ENCODE results near the gene KCNJ5. TPM values are rescaled to one million over a fixed set of nuclear protein-coding genes. Genes with fewer than 3 reads are reported as not detected.
A peak's percentile ranks its signal among the peaks of the same experiment; 100 is the strongest.

KCNJ5 gene
- total RNA-seq, 2 donors from 2014 or later = 3.5 to 6.9 TPM

DNA sequence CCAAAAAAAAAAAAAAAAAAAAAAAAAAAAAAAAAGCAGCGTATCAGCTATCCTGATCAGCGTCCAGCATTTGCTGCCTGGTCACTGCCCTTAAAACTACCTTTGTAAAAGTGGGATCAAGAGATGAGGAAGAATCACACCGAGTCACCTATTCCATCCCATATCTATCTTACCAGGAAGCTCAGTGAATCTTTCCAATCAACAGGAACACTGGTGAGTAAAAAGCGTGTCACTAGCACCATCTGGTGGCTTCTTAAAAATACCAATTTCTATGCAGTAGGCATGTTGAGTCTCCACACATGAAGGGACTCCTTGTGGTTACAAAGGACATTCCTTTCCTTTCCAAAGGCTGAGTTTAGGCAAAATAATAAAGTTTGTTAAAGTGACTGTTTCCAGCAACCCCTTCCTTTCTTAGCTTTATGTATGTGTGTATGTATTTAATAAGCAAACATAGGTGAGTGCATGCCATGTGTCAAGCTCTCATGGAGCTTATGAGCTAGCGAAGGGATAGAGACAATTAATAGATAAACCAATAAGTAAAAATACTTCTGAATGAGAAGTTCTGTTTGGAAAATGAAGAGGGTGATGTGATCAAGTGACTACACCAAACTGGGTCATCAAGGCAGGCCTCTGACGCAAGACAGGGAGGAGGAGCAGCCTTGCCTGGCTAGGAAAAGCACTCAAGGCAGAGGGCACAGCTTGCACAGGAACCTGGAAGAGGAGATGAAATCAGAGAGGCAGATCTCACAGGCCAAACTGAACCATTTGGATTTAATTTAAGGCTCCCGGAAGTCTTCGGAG, 65.4 kb downstream of the KCNJ5 start:
- DNase-seq (ENCODE audit: low spot score) (no peak), ATAC-seq (ENCODE audit: insufficient number of reproducible peaks, low FRiP score, low read depth) (peak; percentile 41)
- Histone ChIP-seq H3K36me3 (no peaks in the 10 kb centered on the region), H3K9me3 (no peaks in the 10 kb centered on the region), H3K4me1 (ENCODE audit: control insufficient read depth in 1 of 2, low read depth in 2 of 2) (no peaks in the 10 kb centered on the region), H3K27ac (no peak overlapping the region), H3K27me3 (replicated peaks; ENCODE audit: insufficient read depth) (no peaks in the 10 kb centered on the region), H3K4me3 (no peak overlapping the region)
- TF ChIP-seq, protein P1, sequence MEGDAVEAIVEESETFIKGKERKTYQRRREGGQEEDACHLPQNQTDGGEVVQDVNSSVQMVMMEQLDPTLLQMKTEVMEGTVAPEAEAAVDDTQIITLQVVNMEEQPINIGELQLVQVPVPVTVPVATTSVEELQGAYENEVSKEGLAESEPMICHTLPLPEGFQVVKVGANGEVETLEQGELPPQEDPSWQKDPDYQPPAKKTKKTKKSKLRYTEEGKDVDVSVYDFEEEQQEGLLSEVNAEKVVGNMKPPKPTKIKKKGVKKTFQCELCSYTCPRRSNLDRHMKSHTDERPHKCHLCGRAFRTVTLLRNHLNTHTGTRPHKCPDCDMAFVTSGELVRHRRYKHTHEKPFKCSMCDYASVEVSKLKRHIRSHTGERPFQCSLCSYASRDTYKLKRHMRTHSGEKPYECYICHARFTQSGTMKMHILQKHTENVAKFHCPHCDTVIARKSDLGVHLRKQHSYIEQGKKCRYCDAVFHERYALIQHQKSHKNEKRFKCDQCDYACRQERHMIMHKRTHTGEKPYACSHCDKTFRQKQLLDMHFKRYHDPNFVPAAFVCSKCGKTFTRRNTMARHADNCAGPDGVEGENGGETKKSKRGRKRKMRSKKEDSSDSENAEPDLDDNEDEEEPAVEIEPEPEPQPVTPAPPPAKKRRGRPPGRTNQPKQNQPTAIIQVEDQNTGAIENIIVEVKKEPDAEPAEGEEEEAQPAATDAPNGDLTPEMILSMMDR (IDR thresholded peaks at IDR 0.05) = peak; percentile 65

DNA sequence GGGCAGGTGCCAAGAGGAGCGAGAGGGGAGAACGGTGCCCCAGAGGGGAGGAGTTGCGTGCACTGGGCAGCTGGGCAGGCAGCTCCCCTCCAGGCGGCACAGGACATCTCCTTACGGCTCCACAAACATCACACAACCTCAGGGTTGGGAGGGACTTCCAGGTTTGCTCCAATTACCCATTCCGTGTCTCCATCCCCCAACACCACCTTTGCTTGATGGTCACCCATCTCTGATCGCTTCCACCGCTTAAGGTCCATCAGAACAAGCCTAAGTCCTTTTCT, 66.0 kb downstream of the KCNJ5 start:
- Histone ChIP-seq H3K4me1 (ENCODE audit: control insufficient read depth in 1 of 2, low read depth in 2 of 2) (no peaks in the 10 kb centered on the region), H3K4me3 (no peak overlapping the region), H3K9me3 (no peaks in the 10 kb centered on the region), H3K36me3 (no peaks in the 10 kb centered on the region), H3K27ac (no peak overlapping the region), H3K27me3 (replicated peaks; ENCODE audit: insufficient read depth) (no peaks in the 10 kb centered on the region)
- DNase-seq (ENCODE audit: low spot score) (no peak), ATAC-seq (ENCODE audit: insufficient number of reproducible peaks, low FRiP score, low read depth) (no peak)
- TF ChIP-seq, protein P1 (IDR thresholded peaks at IDR 0.05) = no peak

DNA sequence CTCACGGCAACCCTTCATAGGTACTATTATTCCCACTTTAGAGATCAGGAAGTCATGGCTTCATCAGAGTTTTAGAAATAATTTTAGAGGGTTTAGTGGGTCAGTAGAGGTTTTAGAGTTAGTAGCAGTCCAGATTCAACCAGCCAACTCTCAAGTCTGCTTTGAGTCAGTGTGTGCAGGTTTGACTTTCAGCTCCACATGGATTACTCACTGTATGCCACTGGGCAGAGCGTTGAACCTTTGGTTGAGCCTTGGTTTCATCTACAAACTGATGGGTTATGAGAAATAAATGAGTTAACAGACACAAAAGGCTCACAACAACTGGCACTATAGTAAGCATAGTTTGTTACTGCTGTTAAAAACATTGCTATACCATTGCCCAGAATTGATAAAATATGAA, 70.5 kb downstream of the KCNJ5 start:
- TF ChIP-seq, protein P1 (IDR thresholded peaks at IDR 0.05) = no peak
- Histone ChIP-seq H3K4me3 (no peak overlapping the region), H3K4me1 (ENCODE audit: control insufficient read depth in 1 of 2, low read depth in 2 of 2) (no peaks in the 10 kb centered on the region), H3K9me3 (no peaks in the 10 kb centered on the region), H3K27ac (no peak overlapping the region), H3K27me3 (replicated peaks; ENCODE audit: insufficient read depth) (no peaks in the 10 kb centered on the region), H3K36me3 (no peaks in the 10 kb centered on the region)
- DNase-seq (ENCODE audit: low spot score) (no peak), ATAC-seq (ENCODE audit: insufficient number of reproducible peaks, low FRiP score, low read depth) (no peak)

DNA sequence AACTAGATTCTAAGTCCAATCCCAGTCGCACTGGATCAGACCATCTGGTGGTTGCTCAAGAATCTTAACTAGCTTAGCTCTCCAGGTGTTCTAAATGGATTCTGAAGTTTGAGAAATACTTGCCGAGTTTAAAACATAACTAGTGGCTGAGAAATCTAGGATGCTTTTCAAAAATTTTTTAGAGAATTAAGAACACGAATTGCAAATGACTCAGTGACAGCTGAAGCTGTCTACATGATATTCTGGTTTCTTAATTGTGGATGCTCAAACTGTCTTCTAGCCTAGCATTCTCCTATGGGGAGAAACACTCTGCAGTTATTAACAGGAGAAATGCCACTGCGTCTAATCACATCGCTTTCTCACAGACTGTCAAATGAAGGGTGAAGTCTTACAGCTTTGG, 71.7 kb downstream of the KCNJ5 start:
- ATAC-seq (ENCODE audit: insufficient number of reproducible peaks, low FRiP score, low read depth) = no peak
- H3K27me3 ChIP-seq (replicated peaks; ENCODE audit: insufficient read depth) = no peaks in the 10 kb centered on the region
- H3K4me3 ChIP-seq = no peak overlapping the region
- no peaks in the 10 kb centered on the region for H3K4me1 ChIP-seq (ENCODE audit: control insufficient read depth in 1 of 2, low read depth in 2 of 2)
- TF ChIP-seq, protein P1 (IDR thresholded peaks at IDR 0.05) = no peak
- DNase-seq (ENCODE audit: low spot score) = no peak
- no peaks in the 10 kb centered on the region for H3K36me3 ChIP-seq
- no peak overlapping the region for H3K27ac ChIP-seq
- H3K9me3 ChIP-seq = no peaks in the 10 kb centered on the region

DNA sequence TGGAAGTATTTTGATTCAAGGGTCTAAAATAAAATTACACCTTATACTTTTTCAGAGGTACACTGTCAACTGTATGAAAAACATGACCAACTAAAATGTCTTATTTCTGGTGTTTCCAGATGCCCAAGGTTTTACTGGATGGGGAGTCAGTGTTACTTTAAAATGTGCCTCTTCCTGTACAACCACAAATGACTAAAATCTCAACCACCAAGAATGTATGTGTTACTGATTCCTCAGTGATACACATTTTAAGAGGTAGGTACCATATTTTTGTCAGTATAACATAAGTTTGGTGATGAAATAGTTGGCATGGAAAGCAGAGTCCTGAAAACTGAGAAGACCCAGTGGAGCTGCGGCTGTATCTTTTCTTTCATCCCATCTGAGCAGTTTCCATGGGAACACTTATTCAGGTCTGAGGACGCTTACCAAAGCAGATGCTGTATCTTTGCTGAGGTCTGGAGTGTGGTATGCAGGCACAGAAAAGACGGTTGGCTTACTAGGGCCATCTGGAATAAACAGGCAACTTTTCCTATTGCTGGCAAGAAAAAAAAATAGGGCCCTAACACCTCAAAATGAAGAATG, 72.7 kb downstream of the KCNJ5 start:
- Histone ChIP-seq H3K4me3 (no peak overlapping the region), H3K27me3 (replicated peaks; ENCODE audit: insufficient read depth) (no peaks in the 10 kb centered on the region), H3K9me3 (no peaks in the 10 kb centered on the region), H3K27ac (no peak overlapping the region), H3K36me3 (peaks cover 6% of the 10 kb centered on the region), H3K4me1 (ENCODE audit: control insufficient read depth in 1 of 2, low read depth in 2 of 2) (no peaks in the 10 kb centered on the region)
- ATAC-seq (ENCODE audit: insufficient number of reproducible peaks, low FRiP score, low read depth) (no peak), DNase-seq (ENCODE audit: low spot score) (no peak)
- TF ChIP-seq, protein P1 (IDR thresholded peaks at IDR 0.05) = no peak

Data from thoracic aorta (tissue), 2 donors.